HEK293 (cell line): ENCODE measurements around the gene TDP1.
A peak's percentile ranks its signal among the peaks of the same experiment; 100 is the strongest.

Source experiments
- EGR2 ChIP-seq: fragments of 450-650 bp; formaldehyde crosslinking; IDR thresholded peaks from 2 replicates; pipeline ENCODE4 v1.5.1; 2016; ENCODE audit warnings: low read depth, missing biosample characterization, missing genetic modification characterization
- GFI1B ChIP-seq: fragments of 450-650 bp; formaldehyde crosslinking; IDR thresholded peaks from 2 replicates; pipeline ENCODE4 v1.5.1; 2016; ENCODE audit warnings: missing biosample characterization, missing genetic modification characterization
- SCRT2 ChIP-seq: fragments of 450-650 bp; formaldehyde crosslinking; IDR thresholded peaks from 2 replicates; pipeline ENCODE4 v1.5.1; 2016; ENCODE audit warnings: missing biosample characterization, missing genetic modification characterization
- SP7 ChIP-seq: fragments of 450-650 bp; formaldehyde crosslinking; IDR thresholded peaks from 2 replicates; pipeline ENCODE4 v1.5.1; 2016; ENCODE audit warnings: missing biosample characterization, missing genetic modification characterization
- TRIM28 ChIP-seq: IDR thresholded peaks from 2 replicates; pipeline ENCODE4 v1.6.1; 2011; ENCODE audit warnings: low read length, control low read depth, borderline replicate concordance
- ZBTB20 ChIP-seq: fragments of 450-650 bp; formaldehyde crosslinking; IDR thresholded peaks from 2 replicates; pipeline ENCODE4 v1.5.1; 2016; ENCODE audit warnings: missing biosample characterization, missing genetic modification characterization
- ZBTB26 ChIP-seq: fragments of 450-650 bp; formaldehyde crosslinking; optimal IDR thresholded peaks from 2 replicates; pipeline ENCODE3; 2016; ENCODE audit warnings: missing biosample characterization, mild to moderate bottlenecking, missing genetic modification characterization
- ZBTB6 ChIP-seq: fragments of 450-650 bp; formaldehyde crosslinking; IDR thresholded peaks from 2 replicates; pipeline ENCODE4 v1.5.1; 2017; ENCODE audit warnings: missing biosample characterization, missing genetic modification characterization
- ZFHX2 ChIP-seq: fragments of 450-650 bp; formaldehyde crosslinking; conservative IDR thresholded peaks from 2 replicates; pipeline ENCODE4 v1.5.1; 2016; ENCODE audit warnings: missing biosample characterization, missing genetic modification characterization
- ZNF132 ChIP-seq: fragments of 450-650 bp; formaldehyde crosslinking; IDR thresholded peaks from 2 replicates; pipeline ENCODE4 v1.5.1; 2017; ENCODE audit warnings: missing biosample characterization, missing genetic modification characterization, borderline replicate concordance
- ZNF148 ChIP-seq: fragments of 450-650 bp; formaldehyde crosslinking; IDR thresholded peaks from 2 replicates; pipeline ENCODE4 v1.5.0; 2017; ENCODE audit warnings: missing biosample characterization, missing genetic modification characterization, borderline replicate concordance
- ZNF202 ChIP-seq: fragments of 450-650 bp; formaldehyde crosslinking; IDR thresholded peaks from 2 replicates; pipeline ENCODE4 v1.5.1; 2016; ENCODE audit warnings: missing biosample characterization, missing genetic modification characterization, borderline replicate concordance
- ZNF335 ChIP-seq: fragments of 450-650 bp; formaldehyde crosslinking; conservative IDR thresholded peaks from 2 replicates; pipeline ENCODE4 v1.5.1; 2016; ENCODE audit warnings: missing biosample characterization, missing genetic modification characterization
- ZNF341 ChIP-seq: fragments of 450-650 bp; formaldehyde crosslinking; IDR thresholded peaks from 2 replicates; pipeline ENCODE4; 2016; ENCODE audit warnings: low read depth, missing biosample characterization, missing genetic modification characterization
- ZNF350 ChIP-seq: fragments of 450-650 bp; formaldehyde crosslinking; IDR thresholded peaks from 2 replicates; pipeline ENCODE4 v1.5.0; 2017; ENCODE audit warnings: missing biosample characterization, mild to moderate bottlenecking, missing genetic modification characterization
- ZNF366 ChIP-seq: fragments of 450-650 bp; formaldehyde crosslinking; conservative IDR thresholded peaks from 2 replicates; pipeline ENCODE4 v1.5.1; 2016; ENCODE audit warnings: missing biosample characterization, missing genetic modification characterization
- ZNF37A ChIP-seq: fragments of 450-650 bp; IDR thresholded peaks from 2 replicates; pipeline ENCODE4 v1.5.1; 2018; ENCODE audit warnings: missing biosample characterization, missing genetic modification characterization
- ZNF398 ChIP-seq: fragments of 450-650 bp; formaldehyde crosslinking; IDR thresholded peaks from 2 replicates; pipeline ENCODE4 v1.5.1; 2017; ENCODE audit warnings: missing biosample characterization, missing genetic modification characterization
- ZNF548 ChIP-seq: fragments of 450-650 bp; formaldehyde crosslinking; IDR thresholded peaks from 2 replicates; pipeline ENCODE4 v1.5.1; 2016; ENCODE audit warnings: missing biosample characterization, missing genetic modification characterization
- ZNF560 ChIP-seq: fragments of 450-650 bp; formaldehyde crosslinking; IDR thresholded peaks from 2 replicates; pipeline ENCODE4 v1.5.1; 2017; ENCODE audit warnings: missing biosample characterization, missing genetic modification characterization, borderline replicate concordance
- ZNF571 ChIP-seq: fragments of 450-650 bp; formaldehyde crosslinking; IDR thresholded peaks from 2 replicates; pipeline ENCODE4 v1.5.0; 2017; ENCODE audit warnings: missing biosample characterization, missing genetic modification characterization
- ZNF677 ChIP-seq: fragments of 450-650 bp; IDR thresholded peaks from 2 replicates; pipeline ENCODE4 v1.5.0; 2018; ENCODE audit warnings: missing biosample characterization, mild to moderate bottlenecking, missing genetic modification characterization, moderate library complexity
- ZNF692 ChIP-seq: fragments of 450-650 bp; formaldehyde crosslinking; IDR thresholded peaks from 2 replicates; pipeline ENCODE4 v1.5.1; 2016; ENCODE audit warnings: missing biosample characterization, missing genetic modification characterization
- ZNF777 ChIP-seq: fragments of 450-650 bp; formaldehyde crosslinking; IDR thresholded peaks from 2 replicates; pipeline ENCODE4 v1.5.1; 2017; ENCODE audit warnings: missing biosample characterization, missing genetic modification characterization, borderline replicate concordance
- ZNF785 ChIP-seq: fragments of 450-650 bp; formaldehyde crosslinking; IDR thresholded peaks from 2 replicates; pipeline ENCODE4 v1.5.1; 2016; ENCODE audit warnings: missing biosample characterization, missing genetic modification characterization
- ZNF830 ChIP-seq: fragments of 450-650 bp; IDR thresholded peaks from 2 replicates; pipeline ENCODE4 v1.5.0; 2018; ENCODE audit warnings: missing biosample characterization, missing genetic modification characterization, low read depth, mild to moderate bottlenecking, moderate library complexity
- ZSCAN18 ChIP-seq: fragments of 450-650 bp; formaldehyde crosslinking; IDR thresholded peaks from 2 replicates; pipeline ENCODE4 v1.5.1; 2016; ENCODE audit warnings: missing biosample characterization, missing genetic modification characterization
- ZSCAN30 ChIP-seq: fragments of 450-650 bp; IDR thresholded peaks from 2 replicates; pipeline ENCODE4 v1.5.1; 2018; ENCODE audit warnings: missing biosample characterization, mild to moderate bottlenecking, missing genetic modification characterization, moderate library complexity
- ZSCAN5A ChIP-seq: fragments of 450-650 bp; formaldehyde crosslinking; IDR thresholded peaks from 2 replicates; pipeline ENCODE4 v1.5.1; 2016; ENCODE audit warnings: missing biosample characterization, missing genetic modification characterization

Gene TDP1

GRCh38 chr14:90062127-90062794 lies 106.5 kb downstream of the TDP1 start (continued):
- peak; percentile 99 for TF ChIP-seq SCRT2
- TF ChIP-seq GFI1B (tag by site-specific recombination): no peak
- TF ChIP-seq ZSCAN30 (tag by site-specific recombination): 0 out of 2 replicates have a peak, but pooled peaks have one; percentile 3
- no peak for TF ChIP-seq TRIM28
- TF ChIP-seq ZNF341: no peak
- TF ChIP-seq ZBTB26 (tag by site-specific recombination): peak; percentile 59
- no peak for TF ChIP-seq ZNF677 (tag by site-specific recombination)
- TF ChIP-seq ZBTB20: peak; percentile 87
- no peak for TF ChIP-seq ZNF548
- TF ChIP-seq ZNF335 (tag by site-specific recombination): peak; percentile 70
- TF ChIP-seq ZNF37A (tag by site-specific recombination): no peak
- TF ChIP-seq ZFHX2 (tag by site-specific recombination): peak; percentile 66
- TF ChIP-seq ZNF202 (tag by site-specific recombination): no peak
- no peak for TF ChIP-seq ZNF398 (tag by site-specific recombination)
- TF ChIP-seq ZNF148 (tag by site-specific recombination): no peak
- no peak for TF ChIP-seq ZSCAN18 (tag by site-specific recombination)
- TF ChIP-seq ZNF830 (tag by site-specific recombination): no peak
- TF ChIP-seq ZNF350 (tag by site-specific recombination): no peak
- TF ChIP-seq ZNF560 (tag by site-specific recombination): no peak
- no peak for TF ChIP-seq ZNF785 (tag by site-specific recombination)
- TF ChIP-seq ZSCAN5A (tag by site-specific recombination): no peak
- TF ChIP-seq EGR2 (tag by site-specific recombination): no peak
- no peak for TF ChIP-seq ZNF571 (tag by site-specific recombination)
- TF ChIP-seq ZNF777 (tag by site-specific recombination): no peak
- TF ChIP-seq ZBTB6 (tag by site-specific recombination): peak; percentile 41; the same call in 1 of the 2 replicates
- no peak for TF ChIP-seq ZNF132 (tag by site-specific recombination)
- peak; percentile 26; the same call in 1 of the 2 replicates for TF ChIP-seq ZNF366 (tag by site-specific recombination)
- no peak for TF ChIP-seq SP7 (tag by site-specific recombination)
- 0 out of 2 replicates have a peak, but pooled peaks have one; percentile 13 for TF ChIP-seq ZNF692
